ENCODE results near the gene COL15A1.

DNA sequence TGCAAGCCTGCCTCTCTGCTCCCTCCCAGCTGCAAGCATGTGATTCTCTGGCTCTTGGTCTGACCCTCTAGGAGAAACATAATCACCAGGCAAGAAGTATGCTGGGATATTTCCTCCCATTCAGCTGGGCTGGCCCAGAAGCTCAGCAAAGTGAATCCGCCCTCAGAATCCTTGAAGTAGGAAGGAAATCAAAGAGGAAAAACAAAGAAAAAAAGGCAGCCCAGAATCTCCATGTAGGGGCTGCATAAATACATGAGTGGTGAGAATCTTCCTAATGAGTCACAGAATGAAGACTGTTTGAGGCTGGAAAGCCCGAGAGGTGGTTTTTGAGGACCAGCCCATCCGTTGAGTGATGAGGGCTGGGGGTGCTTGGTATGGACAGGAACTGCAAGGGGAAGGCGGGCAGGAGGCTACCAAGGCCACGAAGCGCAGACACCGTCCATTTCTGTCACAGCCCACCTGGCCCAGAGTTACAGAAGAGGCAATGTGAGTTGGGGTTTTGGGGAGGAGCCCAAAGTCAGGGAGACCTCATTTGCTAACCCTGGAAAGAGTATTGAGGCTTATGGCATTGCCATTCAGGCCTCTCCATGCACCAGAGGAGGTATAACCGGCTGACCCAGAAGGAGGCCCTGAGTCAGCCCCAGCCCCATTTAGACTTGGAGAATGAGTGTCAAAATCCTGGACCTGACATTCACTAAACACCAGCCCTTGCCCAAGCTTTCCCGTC is 127.8 kb downstream of the COL15A1 start:
- TF ChIP-seq, protein P1, sequence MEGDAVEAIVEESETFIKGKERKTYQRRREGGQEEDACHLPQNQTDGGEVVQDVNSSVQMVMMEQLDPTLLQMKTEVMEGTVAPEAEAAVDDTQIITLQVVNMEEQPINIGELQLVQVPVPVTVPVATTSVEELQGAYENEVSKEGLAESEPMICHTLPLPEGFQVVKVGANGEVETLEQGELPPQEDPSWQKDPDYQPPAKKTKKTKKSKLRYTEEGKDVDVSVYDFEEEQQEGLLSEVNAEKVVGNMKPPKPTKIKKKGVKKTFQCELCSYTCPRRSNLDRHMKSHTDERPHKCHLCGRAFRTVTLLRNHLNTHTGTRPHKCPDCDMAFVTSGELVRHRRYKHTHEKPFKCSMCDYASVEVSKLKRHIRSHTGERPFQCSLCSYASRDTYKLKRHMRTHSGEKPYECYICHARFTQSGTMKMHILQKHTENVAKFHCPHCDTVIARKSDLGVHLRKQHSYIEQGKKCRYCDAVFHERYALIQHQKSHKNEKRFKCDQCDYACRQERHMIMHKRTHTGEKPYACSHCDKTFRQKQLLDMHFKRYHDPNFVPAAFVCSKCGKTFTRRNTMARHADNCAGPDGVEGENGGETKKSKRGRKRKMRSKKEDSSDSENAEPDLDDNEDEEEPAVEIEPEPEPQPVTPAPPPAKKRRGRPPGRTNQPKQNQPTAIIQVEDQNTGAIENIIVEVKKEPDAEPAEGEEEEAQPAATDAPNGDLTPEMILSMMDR (IDR thresholded peaks at IDR 0.05), result no peak
- TF ChIP-seq POLR2A (IDR thresholded peaks at IDR 0.05), result no peak
